Osteoblast (primary cell): Measurements from ENCODE around the gene KCNK5. TPM values are rescaled to one million over a fixed set of nuclear protein-coding genes. Genes with fewer than 3 reads are reported as not detected.

Experiments
- DNase-seq: peaks from one replicate; pipeline ENCODE4 v3.0.0; 2011; ENCODE audit warnings: low spot score, mixed read lengths; ENCODE audit not compliant: insufficient read length; ENCODE audit errors: missing footprints
- H2AFZ ChIP-seq: 2 replicates; pipeline ENCODE4 v1.6.0; 2011; ENCODE audit warnings: mild to moderate bottlenecking, low read length
- H3K27ac ChIP-seq: 2 replicates; pipeline ENCODE4 v1.5.1; 2011; ENCODE audit warnings: mild to moderate bottlenecking, low read depth, low read length, moderate library complexity
- H3K27me3 ChIP-seq: 2 replicates; pipeline ENCODE4 v1.6.0; 2012; ENCODE audit warnings: mild to moderate bottlenecking, control low read depth, inconsistent platforms, low read length, moderate library complexity; ENCODE audit not compliant: insufficient read depth
- H3K36me3 ChIP-seq: 2 replicates; pipeline ENCODE4 v1.5.1; 2011; ENCODE audit warnings: mild to moderate bottlenecking, low read length, control low read depth, moderate library complexity; ENCODE audit not compliant: insufficient read depth
- H3K4me1 ChIP-seq: 2 replicates; pipeline ENCODE4 v1.5.1; 2011; ENCODE audit warnings: mild to moderate bottlenecking, low read length, control low read depth, moderate library complexity; ENCODE audit not compliant: insufficient read depth
- H3K4me2 ChIP-seq: 2 replicates; pipeline ENCODE4 v1.6.0; 2011; ENCODE audit warnings: mild to moderate bottlenecking, low read length; ENCODE audit not compliant: insufficient read depth
- H3K4me3 ChIP-seq: fragments of 200-600 bp; sonication (generic); 3 replicates; pipeline ENCODE4 v1.5.1; 2012; ENCODE audit warnings: mild to moderate bottlenecking, low read length, inconsistent platforms; ENCODE audit not compliant: insufficient read depth
- H3K79me2 ChIP-seq: 2 replicates; pipeline ENCODE4 v1.6.0; 2012; ENCODE audit warnings: mild to moderate bottlenecking, low read length, control low read depth, inconsistent platforms; ENCODE audit not compliant: insufficient read depth
- H3K9me3 ChIP-seq: 2 replicates; pipeline ENCODE4 v1.5.1; 2011; ENCODE audit warnings: low read depth, low read length, control low read depth
- H4K20me1 ChIP-seq: 2 replicates; pipeline ENCODE4 v1.6.0; 2012; ENCODE audit warnings: mild to moderate bottlenecking, low read length, control low read depth; ENCODE audit not compliant: insufficient read depth
- CTCF ChIP-seq: IDR thresholded peaks from 2 replicates; pipeline ENCODE4 v1.5.1; 2011; ENCODE audit warnings: mild to moderate bottlenecking, low read depth, low read length, moderate library complexity; ENCODE audit errors: extremely low read depth
- total RNA-seq: library from RNA; depleted of rRNA; stranded (reverse); fragments of >200 nt; gene quantifications from 2 replicates; pipeline ENCODE4 v1.2.3, GENCODE V29; 2012

Gene KCNK5
- total RNA-seq, 1 donor = not detected

- Histone ChIP-seq H3K27ac (no peak overlapping the region), H3K4me1 (no peaks in the 10 kb centered on the region), H3K36me3 (no peaks in the 10 kb centered on the region), H3K79me2 (no peaks in the 10 kb centered on the region), H3K4me3 (no peak overlapping the region), H2AFZ (no peak overlapping the region), H3K27me3 (no peaks in the 10 kb centered on the region), H4K20me1 (no peaks in the 10 kb centered on the region), H3K4me2 (no peak overlapping the region), H3K9me3 (no peaks in the 10 kb centered on the region)
- TF ChIP-seq CTCF = no peak
- no peak for DNase-seq
Observed at GRCh38 chr6:39213195-39213920, 15.9 kb downstream of the KCNK5 start.

- H3K4me3 ChIP-seq = no peak overlapping the region
- no peaks in the 10 kb centered on the region for H3K79me2 ChIP-seq
- no peaks in the 10 kb centered on the region for H3K4me1 ChIP-seq
- H3K9me3 ChIP-seq = no peaks in the 10 kb centered on the region
- no peaks in the 10 kb centered on the region for H3K36me3 ChIP-seq
- DNase-seq = no peak
- no peak for TF ChIP-seq CTCF
- H3K27ac ChIP-seq = no peak overlapping the region
- no peak overlapping the region for H2AFZ ChIP-seq
- H4K20me1 ChIP-seq = no peaks in the 10 kb centered on the region
- H3K4me2 ChIP-seq = no peak overlapping the region
- H3K27me3 ChIP-seq = no peaks in the 10 kb centered on the region
Observed at GRCh38 chr6:39211183-39211582, 18.1 kb downstream of the KCNK5 start.

GRCh38 chr6:39210450-39210849 is 18.8 kb downstream of the KCNK5 start:
- H3K36me3 ChIP-seq = no peaks in the 10 kb centered on the region
- H2AFZ ChIP-seq = no peak overlapping the region

GRCh38 chr6:39209911-39210310 is 19.4 kb downstream of the KCNK5 start:
- no peak overlapping the region for H3K4me3 ChIP-seq

More at GRCh38 chr6:39210450-39210849, 18.8 kb downstream of the KCNK5 start:
- H3K9me3 ChIP-seq = no peaks in the 10 kb centered on the region
- no peaks in the 10 kb centered on the region for H4K20me1 ChIP-seq
- no peaks in the 10 kb centered on the region for H3K79me2 ChIP-seq
- no peak overlapping the region for H3K27ac ChIP-seq
- H3K4me2 ChIP-seq = no peak overlapping the region
- H3K4me1 ChIP-seq = no peaks in the 10 kb centered on the region
- no peak for DNase-seq
- no peak for TF ChIP-seq CTCF
- no peak overlapping the region for H3K4me3 ChIP-seq
- H3K27me3 ChIP-seq = no peaks in the 10 kb centered on the region

More at GRCh38 chr6:39209911-39210310, 19.4 kb downstream of the KCNK5 start:
- Histone ChIP-seq H3K9me3 (no peaks in the 10 kb centered on the region), H3K4me2 (no peak overlapping the region), H3K27me3 (no peaks in the 10 kb centered on the region), H3K79me2 (no peaks in the 10 kb centered on the region), H4K20me1 (no peaks in the 10 kb centered on the region), H3K27ac (no peak overlapping the region), H3K4me1 (no peaks in the 10 kb centered on the region), H2AFZ (no peak overlapping the region), H3K36me3 (no peaks in the 10 kb centered on the region)
- DNase-seq = peak; percentile 71
- TF ChIP-seq CTCF = no peak
